Activated T-helper 1 cell treated with anti-CD3 and anti-CD28 coated beads, Interleukin-12 subunit alpha, Interleukin-12 subunit beta, Interleukin-2, Interleukin-4 antibody, amounts not matched to agents 30 ng/mL and 10 ng/mL and 1 ng/mL, durations not matched to agents 14 hours and 24 hours and 36 hours (primary cell): Measurements from ENCODE around the gene MAML1. TPM values are rescaled to one million over a fixed set of nuclear protein-coding genes. Genes with fewer than 3 reads are reported as not detected.

Source experiments
- DNase-seq: peaks from one replicate; pipeline ENCODE4 v3.0.0; 2021; ENCODE audit warnings: low spot score
- H3K27ac Mint-ChIP-seq: one replicate; pipeline ENCODE4 v1.8.0; 2021; ENCODE audit warnings: mild to moderate bottlenecking, mixed read lengths
- H3K27me3 Mint-ChIP-seq: one replicate; pipeline ENCODE4 v1.8.0; 2022; ENCODE audit warnings: mild to moderate bottlenecking, moderate library complexity, mixed read lengths; ENCODE audit not compliant: insufficient read depth
- H3K36me3 Mint-ChIP-seq: one replicate; pipeline ENCODE4 v1.8.0; 2021; ENCODE audit warnings: low read depth, mixed read lengths
- H3K4me1 Mint-ChIP-seq: one replicate; pipeline ENCODE4 v1.8.0; 2021; ENCODE audit warnings: low read depth, mixed read lengths
- H3K4me3 Mint-ChIP-seq: one replicate; pipeline ENCODE4 v1.8.0; 2021; ENCODE audit warnings: mild to moderate bottlenecking, moderate library complexity, mixed read lengths
- H3K9me3 Mint-ChIP-seq: one replicate; pipeline ENCODE4 v1.8.0; 2021; ENCODE audit warnings: mixed read lengths
- intact Hi-C: fragments of 100-400 bp; cut with micrococcal nuclease; formaldehyde crosslinking; loops from one replicate; pipeline ENCODE4 v1.15.1; 2024
- total RNA-seq: library from RNA; stranded (reverse); gene quantifications from 2 replicates; pipeline ENCODE4 v1.2.3, GENCODE V29; 2022

MAML1 gene
- total RNA-seq, 1 donor from 2014 or later, result 37.6 TPM

- no peak for DNase-seq
- H3K36me3 Mint-ChIP-seq, result peaks cover 4% of the 10 kb centered on the region
- peaks cover 8% of the 10 kb centered on the region for H3K4me1 Mint-ChIP-seq
- no peak within 1 kb of the TSS for H3K27ac Mint-ChIP-seq
- intact Hi-C loops, result no loop called here
- H3K4me3 Mint-ChIP-seq, result peak within 1 kb of the TSS; percentile 59
- H3K9me3 Mint-ChIP-seq, result no peaks in the 10 kb centered on the region
- no peaks in the 10 kb centered on the region for H3K27me3 Mint-ChIP-seq
Observed at GRCh38 chr5:179793468-179794139, 61.0 kb downstream of the MAML1 start, which contains the start of gene LTC4S. TSS of gene LTC4S (plus strand) at chr5:179793986. CDS start at chr5:179794081, 95 bp downstream.

DNA sequence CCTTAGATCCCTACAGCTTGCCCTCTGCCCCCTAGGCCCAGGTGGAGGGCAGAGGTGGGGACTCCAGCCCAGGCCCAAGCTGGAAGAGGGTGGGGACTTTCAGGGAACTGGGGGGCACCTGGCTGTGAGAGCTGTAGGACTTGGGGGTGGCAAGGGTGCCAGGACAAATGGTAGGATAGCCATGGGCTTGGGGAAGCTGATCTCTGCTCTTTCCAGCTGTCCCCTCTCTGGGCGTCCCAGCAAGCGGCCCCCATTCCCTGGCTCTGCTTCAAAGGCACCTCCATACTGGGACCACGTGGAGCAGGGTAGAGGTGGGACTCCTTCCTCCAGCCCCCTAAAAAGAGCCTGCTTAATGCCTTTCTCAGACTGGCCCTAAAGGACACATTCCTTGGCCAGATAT lies 61.5 kb downstream of the MAML1 start:
- H3K27ac Mint-ChIP-seq, result no peak overlapping the region
- intact Hi-C loops, result no loop called here
- H3K4me3 Mint-ChIP-seq, result peak overlapping the region; percentile 59
- no peaks in the 10 kb centered on the region for H3K9me3 Mint-ChIP-seq
- H3K36me3 Mint-ChIP-seq, result peaks cover 5% of the 10 kb centered on the region
- no peaks in the 10 kb centered on the region for H3K27me3 Mint-ChIP-seq
- H3K4me1 Mint-ChIP-seq, result peaks cover 8% of the 10 kb centered on the region
- no peak for DNase-seq

- Mint-ChIP-seq H3K36me3 (peaks cover 9% of the 10 kb centered on the region), H3K4me1 (peaks cover 8% of the 10 kb centered on the region), H3K9me3 (no peaks in the 10 kb centered on the region), H3K27ac (no peak overlapping the region), H3K4me3 (peak overlapping the region; percentile 59), H3K27me3 (no peaks in the 10 kb centered on the region)
- intact Hi-C loops, result no loop called here
- DNase-seq, result no peak
Observed at GRCh38 chr5:179794575-179794974, 62.0 kb downstream of the MAML1 start.

DNA sequence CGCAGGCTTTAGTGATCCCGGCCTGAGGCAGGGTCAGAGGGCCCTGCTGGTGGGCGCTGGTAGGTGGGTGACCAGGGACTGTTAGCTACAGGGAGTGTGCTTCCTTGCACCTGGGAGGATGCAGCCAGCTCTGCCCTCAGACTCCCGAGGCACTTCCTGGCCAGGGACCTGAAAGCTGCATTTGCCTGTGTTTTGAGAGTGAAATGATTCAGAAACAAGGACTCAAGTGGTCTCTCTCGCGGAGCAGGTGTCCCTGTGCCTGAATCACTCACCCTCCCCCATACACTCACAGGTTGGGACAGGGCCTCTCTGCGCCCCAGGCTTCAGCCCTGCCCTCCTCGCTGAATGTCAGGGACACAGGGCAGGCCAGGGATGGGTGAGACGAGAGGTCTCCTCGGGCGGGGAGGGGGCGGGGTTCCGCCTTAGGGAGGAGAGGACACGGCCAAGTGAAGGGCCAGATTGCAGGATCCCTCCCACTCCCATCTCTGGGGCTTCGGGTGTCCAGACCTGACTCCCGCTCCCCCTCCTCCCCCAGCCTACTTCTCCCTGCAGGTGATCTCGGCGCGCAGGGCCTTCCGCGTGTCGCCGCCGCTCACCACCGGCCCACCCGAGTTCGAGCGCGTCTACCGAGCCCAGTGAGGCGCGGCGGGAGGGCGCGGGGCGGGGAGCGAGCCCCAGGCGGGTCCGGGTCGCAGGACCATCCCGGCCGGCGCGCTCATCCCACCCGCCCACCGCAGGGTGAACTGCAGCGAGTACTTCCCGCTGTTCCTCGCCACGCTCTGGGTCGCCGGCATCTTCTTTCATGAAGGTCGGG lies 62.6 kb downstream of the MAML1 start:
- H3K4me1 Mint-ChIP-seq, result peaks cover 8% of the 10 kb centered on the region
- peak overlapping the region; percentile 59 for H3K4me3 Mint-ChIP-seq
- H3K27ac Mint-ChIP-seq, result no peak overlapping the region
- DNase-seq, result no peak
- intact Hi-C loops, result loop anchor here (5.0 kb wide), 1 partner anchor 277 kb away; the partner anchor contains the start of gene RNF130
- H3K36me3 Mint-ChIP-seq, result peaks cover 13% of the 10 kb centered on the region
- H3K9me3 Mint-ChIP-seq, result no peaks in the 10 kb centered on the region
- H3K27me3 Mint-ChIP-seq, result no peaks in the 10 kb centered on the region

GRCh38 chr5:179795863-179796833 lies 63.5 kb downstream of the MAML1 start:
- peaks cover 8% of the 10 kb centered on the region for H3K4me1 Mint-ChIP-seq
- intact Hi-C loops, result loop anchor here (1.0 to 5.0 kb wide), 3 partner anchors 33 to 276 kb away; partner anchors contain the start of genes MAML1 and RNF130
- no peaks in the 10 kb centered on the region for H3K9me3 Mint-ChIP-seq
- peak overlapping the region; percentile 67 for H3K4me3 Mint-ChIP-seq
- H3K27me3 Mint-ChIP-seq, result no peaks in the 10 kb centered on the region
- H3K27ac Mint-ChIP-seq, result peak overlapping the region; percentile 40
- DNase-seq, result peak; percentile 63
- peaks cover 13% of the 10 kb centered on the region for H3K36me3 Mint-ChIP-seq

DNA sequence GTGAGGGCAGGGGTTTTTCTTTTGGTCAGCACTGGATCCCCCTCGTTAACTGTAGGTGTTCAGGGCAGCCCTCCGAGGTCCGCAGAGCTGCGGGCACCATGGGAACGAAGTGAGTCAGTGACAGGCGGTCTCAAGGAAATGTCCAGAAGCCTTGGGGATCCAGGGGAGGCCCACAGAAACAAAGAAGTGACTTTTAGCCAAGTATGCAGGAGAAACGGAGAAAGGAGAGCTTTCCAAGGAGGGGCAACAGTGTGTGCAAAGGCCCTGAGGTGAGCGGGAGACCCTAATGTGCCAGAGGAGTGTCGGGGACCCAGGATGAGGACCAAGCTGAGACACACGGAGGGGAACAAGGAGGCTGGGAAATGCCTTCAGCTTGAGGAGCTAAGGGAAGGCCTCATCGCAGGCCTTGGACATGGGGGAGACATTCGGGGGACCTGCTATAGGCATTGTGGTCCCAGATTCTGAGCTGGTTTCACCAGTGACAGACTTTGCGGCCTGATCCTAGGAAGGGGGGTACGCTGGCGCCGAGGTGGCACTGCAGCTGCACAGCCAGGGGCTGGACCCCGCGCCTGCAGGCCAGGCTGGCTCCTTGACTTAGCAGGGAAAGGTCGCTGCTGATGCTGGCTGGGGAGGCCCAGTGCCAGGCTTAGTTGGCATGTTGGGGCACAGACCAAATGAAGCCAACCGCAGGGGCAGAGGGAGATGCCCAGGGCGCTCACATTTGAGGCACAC lies 64.4 kb downstream of the MAML1 start:
- peaks cover 15% of the 10 kb centered on the region for H3K36me3 Mint-ChIP-seq
- H3K4me1 Mint-ChIP-seq, result peaks cover 14% of the 10 kb centered on the region
- no peaks in the 10 kb centered on the region for H3K9me3 Mint-ChIP-seq
- H3K27me3 Mint-ChIP-seq, result no peaks in the 10 kb centered on the region
- peak overlapping the region; percentile 67 for H3K4me3 Mint-ChIP-seq
- H3K27ac Mint-ChIP-seq, result peak overlapping the region; percentile 40
- no peak for DNase-seq
- intact Hi-C loops, result loop anchor here (1.0 to 5.0 kb wide), 3 partner anchors 34 to 275 kb away; partner anchors contain the start of genes MAML1 and RNF130

GRCh38 chr5:179797741-179798140 lies 65.1 kb downstream of the MAML1 start:
- Mint-ChIP-seq H3K27ac (no peak overlapping the region), H3K4me3 (no peak overlapping the region), H3K4me1 (peaks cover 17% of the 10 kb centered on the region), H3K36me3 (peaks cover 15% of the 10 kb centered on the region), H3K27me3 (no peaks in the 10 kb centered on the region), H3K9me3 (no peaks in the 10 kb centered on the region)
- DNase-seq, result no peak
- intact Hi-C loops, result loop anchor here (5.0 kb wide), 1 partner anchor 275 kb away; the partner anchor contains the start of gene RNF130

GRCh38 chr5:179798144-179798770 lies 65.6 kb downstream of the MAML1 start:
- H3K4me1 Mint-ChIP-seq, result peaks cover 20% of the 10 kb centered on the region
- no peak overlapping the region for H3K4me3 Mint-ChIP-seq
- no peaks in the 10 kb centered on the region for H3K27me3 Mint-ChIP-seq
- intact Hi-C loops, result loop anchor here (5.0 kb wide), 1 partner anchor 274 kb away; the partner anchor contains the start of gene RNF130
- H3K9me3 Mint-ChIP-seq, result no peaks in the 10 kb centered on the region
- no peak overlapping the region for H3K27ac Mint-ChIP-seq
- H3K36me3 Mint-ChIP-seq, result peaks cover 17% of the 10 kb centered on the region
- no peak for DNase-seq

- Mint-ChIP-seq H3K9me3 (no peaks in the 10 kb centered on the region), H3K36me3 (peaks cover 20% of the 10 kb centered on the region), H3K4me3 (no peak overlapping the region), H3K27me3 (no peaks in the 10 kb centered on the region), H3K4me1 (peaks cover 20% of the 10 kb centered on the region), H3K27ac (no peak overlapping the region)
- intact Hi-C loops, result loop anchor here (5.0 kb wide), 1 partner anchor 273 kb away; the partner anchor contains the start of gene RNF130
- DNase-seq, result no peak
Observed at GRCh38 chr5:179798771-179799643, 66.4 kb downstream of the MAML1 start.

- intact Hi-C loops, result loop anchor here (5.0 kb wide), 1 partner anchor 273 kb away; the partner anchor contains the start of gene RNF130
- Mint-ChIP-seq H3K4me1 (peaks cover 25% of the 10 kb centered on the region), H3K36me3 (peaks cover 20% of the 10 kb centered on the region), H3K27me3 (no peaks in the 10 kb centered on the region), H3K27ac (no peak overlapping the region), H3K4me3 (no peak overlapping the region), H3K9me3 (no peaks in the 10 kb centered on the region)
- DNase-seq, result no peak
Observed at GRCh38 chr5:179799644-179799973, 67.0 kb downstream of the MAML1 start.
